ENCODE results near the gene PYY.

Gene PYY

GRCh38 chr17:43936434-43936833, 17.3 kb downstream of the PYY start:
- no peak for TF ChIP-seq CTCF (IDR thresholded peaks at IDR 0.05; ENCODE audit: control insufficient read depth, insufficient read depth, low read depth, low read length, missing control alignments)
- no peak overlapping the region for H3K4me3 ChIP-seq (ENCODE audit: control insufficient read depth, low read depth, low read length)
- no peak for DNase-seq (ENCODE audit: low read depth)

GRCh38 chr17:43935926-43936261, 17.8 kb downstream of the PYY start:
- no peak for DNase-seq (ENCODE audit: low read depth)
- no peak overlapping the region for H3K4me3 ChIP-seq (ENCODE audit: control insufficient read depth, low read depth, low read length)
- no peak for TF ChIP-seq CTCF (IDR thresholded peaks at IDR 0.05; ENCODE audit: control insufficient read depth, insufficient read depth, low read depth, low read length, missing control alignments)

- TF ChIP-seq CTCF (IDR thresholded peaks at IDR 0.05; ENCODE audit: control insufficient read depth, insufficient read depth, low read depth, low read length, missing control alignments): no peak
- no peak for DNase-seq (ENCODE audit: low read depth)
- no peak overlapping the region for H3K4me3 ChIP-seq (ENCODE audit: control insufficient read depth, low read depth, low read length)
Observed at GRCh38 chr17:43935204-43935925, 18.4 kb downstream of the PYY start.

- H3K4me3 ChIP-seq (ENCODE audit: control insufficient read depth, low read depth, low read length): no peak overlapping the region
- no peak for TF ChIP-seq CTCF (IDR thresholded peaks at IDR 0.05; ENCODE audit: control insufficient read depth, insufficient read depth, low read depth, low read length, missing control alignments)
- DNase-seq (ENCODE audit: low read depth): no peak
Observed at GRCh38 chr17:43932923-43933322, 20.8 kb downstream of the PYY start.

- no peak for TF ChIP-seq CTCF (IDR thresholded peaks at IDR 0.05; ENCODE audit: control insufficient read depth, insufficient read depth, low read depth, low read length, missing control alignments)
- H3K4me3 ChIP-seq (ENCODE audit: control insufficient read depth, low read depth, low read length): no peak overlapping the region
- no peak for DNase-seq (ENCODE audit: low read depth)
Observed at GRCh38 chr17:43932357-43932756, 21.4 kb downstream of the PYY start.

GRCh38 chr17:43931062-43931571, 22.6 kb downstream of the PYY start:
- DNase-seq (ENCODE audit: low read depth): no peak
- no peak overlapping the region for H3K4me3 ChIP-seq (ENCODE audit: control insufficient read depth, low read depth, low read length)
- no peak for TF ChIP-seq CTCF (IDR thresholded peaks at IDR 0.05; ENCODE audit: control insufficient read depth, insufficient read depth, low read depth, low read length, missing control alignments)

All from AG09309 (cell line).